IPS DF 19.7 (cell line): ENCODE measurements around the gene CDC6.

Experiments used
- DNase-seq: peaks from one replicate; pipeline ENCODE4 v3.0.0-alpha.2; 2013; ENCODE audit warnings: low read depth, low spot score

The CDC6 gene, protein sequence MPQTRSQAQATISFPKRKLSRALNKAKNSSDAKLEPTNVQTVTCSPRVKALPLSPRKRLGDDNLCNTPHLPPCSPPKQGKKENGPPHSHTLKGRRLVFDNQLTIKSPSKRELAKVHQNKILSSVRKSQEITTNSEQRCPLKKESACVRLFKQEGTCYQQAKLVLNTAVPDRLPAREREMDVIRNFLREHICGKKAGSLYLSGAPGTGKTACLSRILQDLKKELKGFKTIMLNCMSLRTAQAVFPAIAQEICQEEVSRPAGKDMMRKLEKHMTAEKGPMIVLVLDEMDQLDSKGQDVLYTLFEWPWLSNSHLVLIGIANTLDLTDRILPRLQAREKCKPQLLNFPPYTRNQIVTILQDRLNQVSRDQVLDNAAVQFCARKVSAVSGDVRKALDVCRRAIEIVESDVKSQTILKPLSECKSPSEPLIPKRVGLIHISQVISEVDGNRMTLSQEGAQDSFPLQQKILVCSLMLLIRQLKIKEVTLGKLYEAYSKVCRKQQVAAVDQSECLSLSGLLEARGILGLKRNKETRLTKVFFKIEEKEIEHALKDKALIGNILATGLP

DNA sequence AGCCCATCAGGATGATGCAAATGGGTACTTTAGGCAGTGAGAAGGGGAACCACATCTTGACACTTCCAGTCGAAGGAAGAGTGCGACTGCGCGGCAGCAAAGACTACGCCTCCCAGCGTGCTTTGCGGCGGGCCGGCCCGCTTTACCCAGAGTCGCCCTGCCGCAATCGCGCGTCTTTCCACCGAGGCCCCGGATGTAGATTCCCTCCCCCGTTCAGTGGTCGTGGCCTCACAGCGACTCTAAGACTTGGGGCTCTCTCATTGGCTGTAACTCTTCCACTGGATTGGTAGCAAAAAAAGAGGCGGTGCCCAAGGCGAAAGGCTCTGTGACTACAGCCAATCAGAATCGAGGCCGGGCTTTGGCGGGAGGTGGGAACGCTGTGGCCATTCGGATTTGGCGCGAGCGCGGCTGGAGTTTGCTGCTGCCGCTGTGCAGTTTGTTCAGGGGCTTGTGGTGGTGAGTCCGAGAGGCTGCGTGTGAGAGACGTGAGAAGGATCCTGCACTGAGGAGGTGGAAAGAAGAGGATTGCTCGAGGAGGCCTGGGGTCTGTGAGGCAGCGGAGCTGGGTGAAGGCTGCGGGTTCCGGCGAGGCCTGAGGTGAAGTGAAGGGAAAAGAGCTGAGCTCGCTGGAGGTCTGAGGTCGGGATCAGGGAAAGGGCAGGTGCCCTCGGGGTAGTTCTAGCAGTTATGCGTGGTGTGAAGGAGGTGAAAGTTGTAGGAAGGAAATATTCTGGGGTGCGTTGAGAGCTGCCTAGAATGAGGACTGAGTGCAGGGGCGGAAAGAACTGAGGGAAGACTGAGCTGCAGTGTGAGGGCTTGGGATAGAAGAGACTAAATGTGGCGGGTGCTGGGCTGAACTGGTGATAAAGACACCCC is at the start of gene CDC6:
Gene CDC6 (plus strand): TSS at position 386 of the 876 bp plus-strand sequence. CDS start 1,542 bp downstream, outside the sequence.
- DNase-seq: peak; percentile 97

DNA sequence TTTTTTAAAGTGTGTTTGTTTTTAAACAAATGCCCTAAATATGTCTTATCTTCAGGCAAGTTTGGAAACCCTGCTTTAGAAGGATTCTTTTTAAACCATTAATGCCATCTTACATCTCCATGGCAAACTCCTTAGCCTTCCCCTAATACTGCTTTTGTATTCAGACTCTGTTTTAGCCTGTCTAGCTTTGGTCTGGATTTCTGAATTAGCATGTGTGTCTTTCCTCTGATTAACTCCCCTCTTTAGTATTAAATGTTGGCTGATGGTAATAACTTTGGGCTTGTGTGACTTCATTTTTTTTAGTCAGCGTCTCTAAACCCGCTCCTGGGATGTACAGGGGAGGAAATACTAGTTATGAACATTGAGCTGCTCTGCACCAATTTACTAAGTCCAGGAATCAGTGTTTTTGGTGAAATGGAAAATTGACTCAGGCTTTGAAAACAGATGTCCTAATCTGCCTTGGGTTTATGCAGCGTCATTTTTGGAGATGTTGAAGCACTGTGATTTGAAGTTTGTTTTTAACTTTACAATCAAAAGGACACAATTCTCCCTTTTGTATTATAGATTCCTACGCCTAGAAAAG is 46.3 kb upstream of the CDC6 start:
- no peak for DNase-seq

DNA sequence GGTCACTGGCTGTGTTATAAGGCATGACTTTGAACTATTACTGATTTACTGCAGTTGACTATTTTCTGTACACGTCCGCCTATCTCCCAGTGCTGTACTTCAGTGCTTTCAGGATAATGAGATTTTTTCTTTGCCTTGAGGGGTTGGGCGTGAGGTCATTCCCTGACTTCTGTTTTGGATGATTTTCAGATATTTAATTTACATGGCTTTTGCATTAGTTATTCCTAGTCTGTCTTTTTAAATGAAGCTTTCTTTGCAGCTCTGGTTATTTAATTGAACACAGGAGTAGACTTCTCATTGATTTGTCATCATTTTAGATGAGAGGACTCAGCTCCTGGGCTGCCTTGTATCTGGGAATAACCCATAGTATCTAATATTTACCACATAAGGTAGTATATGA is 44.9 kb upstream of the CDC6 start:
- no peak for DNase-seq

DNA sequence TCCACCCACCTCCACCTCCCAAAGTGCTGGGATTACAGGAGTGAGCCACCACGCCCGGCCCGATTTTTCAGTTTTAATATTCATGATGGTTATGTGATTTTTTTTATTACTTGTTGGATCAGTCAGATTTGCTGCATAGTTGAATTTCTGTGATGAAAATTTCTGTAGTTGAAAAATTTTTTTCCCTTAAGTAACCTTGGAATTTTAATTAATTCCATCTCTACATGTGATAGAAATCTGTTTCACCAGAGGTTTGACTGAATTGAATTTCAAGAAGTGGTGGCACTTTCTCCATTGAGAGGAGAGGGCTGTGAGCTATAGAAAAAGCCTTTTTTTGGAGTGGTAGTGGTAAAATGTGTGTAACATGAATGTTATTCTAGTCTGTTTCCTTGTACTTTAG is 43.9 kb upstream of the CDC6 start:
- no peak for DNase-seq

DNA sequence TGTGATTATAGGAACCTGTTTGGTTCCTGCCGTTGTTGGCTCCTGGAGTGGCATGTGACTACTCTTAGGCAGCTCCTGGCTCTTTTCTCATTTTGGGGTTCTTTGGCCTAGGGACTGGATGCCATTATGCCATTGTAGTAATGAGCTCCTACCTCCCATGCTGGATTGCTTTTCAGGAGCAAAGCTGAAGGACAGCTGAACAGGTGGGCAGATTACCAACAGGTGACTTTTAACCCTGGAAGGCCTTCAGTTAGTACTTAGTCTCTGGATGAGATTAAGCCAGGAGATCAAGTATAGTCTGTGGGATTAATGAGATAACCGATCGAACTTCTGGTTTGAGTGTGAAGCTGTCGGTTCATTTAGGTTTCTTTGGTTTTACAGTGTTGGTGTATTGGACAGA is 43.4 kb upstream of the CDC6 start:
- no peak for DNase-seq

DNA sequence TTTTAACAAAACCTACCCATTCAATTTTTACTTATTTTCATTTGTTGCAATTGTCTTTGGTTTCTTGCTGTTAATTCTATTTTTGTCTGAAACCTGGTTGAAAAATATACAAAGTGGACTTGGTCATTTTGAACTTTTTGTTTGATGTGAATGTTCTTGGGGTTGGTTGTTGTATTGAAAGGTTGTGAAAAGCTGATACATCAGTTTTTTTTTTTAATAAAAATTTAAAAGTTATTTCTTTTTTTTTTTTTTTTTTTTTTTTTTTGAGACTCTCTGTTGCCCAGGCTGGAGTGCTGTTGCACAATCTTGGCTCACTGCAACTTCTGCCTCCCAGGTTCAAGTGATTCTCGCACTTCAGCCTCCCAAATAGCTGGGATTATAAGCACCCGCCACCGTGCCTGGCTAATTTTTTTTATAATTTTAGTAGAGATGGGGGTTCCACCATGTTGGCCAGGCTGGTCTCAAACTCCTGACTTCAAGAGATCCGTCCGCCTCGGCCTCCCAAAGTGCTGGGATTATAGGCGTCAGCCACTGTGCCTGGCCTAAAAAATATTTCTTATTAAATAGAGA is 39.7 kb upstream of the CDC6 start:
- no peak for DNase-seq

DNA sequence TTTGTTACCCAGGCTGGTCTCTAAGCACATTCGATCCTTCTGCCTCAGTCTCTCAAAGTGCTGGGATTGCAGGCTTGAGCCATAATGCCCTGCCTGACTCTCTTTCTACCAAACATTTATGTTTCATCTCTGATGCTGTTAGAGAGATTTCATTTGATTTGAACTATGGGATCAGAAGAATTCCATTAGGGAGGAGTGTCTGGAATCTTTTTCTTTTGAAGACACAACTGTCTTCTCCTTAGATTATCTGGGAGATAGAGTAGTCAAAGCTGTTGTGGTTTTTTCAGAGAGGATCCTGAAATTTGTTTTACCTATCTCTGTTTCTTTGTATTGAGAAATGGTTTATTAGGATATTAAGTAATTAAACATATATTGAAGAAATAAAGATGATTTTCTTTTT is 39.2 kb upstream of the CDC6 start:
- DNase-seq: no peak

DNA sequence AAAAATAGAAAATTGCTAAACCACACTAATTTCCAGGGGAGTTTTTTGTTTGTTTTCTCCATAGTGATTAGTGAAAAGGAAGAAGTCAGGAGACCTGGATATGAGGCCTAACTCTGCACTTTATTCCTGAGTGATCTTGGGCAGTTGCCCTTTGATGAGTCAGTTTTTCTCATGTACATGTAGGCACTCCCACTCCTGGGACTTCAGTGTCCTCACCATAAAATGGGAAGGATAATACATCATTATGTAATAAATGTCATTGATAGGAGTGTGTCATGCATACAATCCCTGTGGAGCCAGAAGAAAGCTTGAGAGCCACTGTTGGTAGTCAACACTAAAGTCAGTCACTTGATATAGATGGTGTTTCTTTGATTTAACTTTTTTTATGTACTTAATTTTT is 36.1 kb upstream of the CDC6 start:
- DNase-seq: no peak

DNA sequence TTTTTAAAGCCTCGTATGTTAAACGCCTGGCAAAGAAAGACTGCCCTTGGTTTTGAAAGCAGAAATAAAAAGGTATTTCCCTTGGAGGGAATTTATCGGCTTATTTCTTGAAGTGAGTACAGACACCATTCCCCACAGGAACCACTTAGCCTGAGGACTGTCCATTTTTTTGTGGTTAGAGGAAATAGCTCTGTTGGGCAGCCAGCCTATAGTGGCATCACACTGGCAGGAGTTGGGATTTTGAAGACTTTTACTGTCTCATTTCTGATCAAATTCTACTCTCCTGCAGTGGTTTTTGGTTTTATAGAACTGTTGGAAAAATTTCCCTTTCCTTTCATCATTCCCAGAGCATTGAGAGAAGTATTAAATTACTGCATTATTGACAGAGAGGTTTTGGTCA is 34.1 kb upstream of the CDC6 start:
- DNase-seq: no peak

DNA sequence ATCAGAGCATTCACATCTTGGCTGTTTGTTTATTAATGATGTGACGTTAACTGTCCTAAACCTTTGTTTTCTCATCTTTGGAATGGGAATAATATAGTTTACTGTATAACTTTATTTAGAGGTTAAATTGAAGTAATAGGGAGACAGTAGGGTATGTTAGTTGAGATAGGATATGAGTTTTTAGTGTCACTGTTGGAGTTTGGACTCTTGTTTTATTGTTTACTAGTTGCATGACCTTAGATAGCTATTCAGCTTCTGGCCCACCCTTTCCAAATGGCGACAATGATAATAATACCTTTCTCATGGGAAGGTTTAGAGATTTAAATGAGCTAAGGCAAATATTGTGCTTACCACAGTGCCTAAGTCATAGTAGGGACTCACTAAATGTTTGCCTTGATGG is 28.2 kb upstream of the CDC6 start:
- no peak for DNase-seq

DNA sequence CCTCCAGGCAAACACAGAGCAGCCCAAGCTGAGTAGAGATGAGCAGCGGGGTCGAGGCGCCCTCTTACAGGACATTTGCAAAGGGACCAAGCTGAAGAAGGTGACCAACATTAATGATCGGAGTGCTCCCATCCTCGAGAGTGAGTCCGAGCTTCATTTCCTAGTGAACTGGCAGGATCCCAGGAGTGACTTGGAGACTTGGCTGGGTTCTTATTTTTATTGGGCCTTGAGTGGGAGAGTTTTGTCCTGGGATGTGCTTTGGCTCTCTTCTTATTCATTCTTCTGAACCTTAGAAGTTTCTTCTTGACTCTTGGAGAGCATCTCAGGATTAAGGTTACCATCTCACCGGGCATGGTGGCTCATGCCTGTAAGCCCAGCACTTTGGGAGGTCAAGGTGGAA is 27.2 kb upstream of the CDC6 start:
- DNase-seq: no peak

DNA sequence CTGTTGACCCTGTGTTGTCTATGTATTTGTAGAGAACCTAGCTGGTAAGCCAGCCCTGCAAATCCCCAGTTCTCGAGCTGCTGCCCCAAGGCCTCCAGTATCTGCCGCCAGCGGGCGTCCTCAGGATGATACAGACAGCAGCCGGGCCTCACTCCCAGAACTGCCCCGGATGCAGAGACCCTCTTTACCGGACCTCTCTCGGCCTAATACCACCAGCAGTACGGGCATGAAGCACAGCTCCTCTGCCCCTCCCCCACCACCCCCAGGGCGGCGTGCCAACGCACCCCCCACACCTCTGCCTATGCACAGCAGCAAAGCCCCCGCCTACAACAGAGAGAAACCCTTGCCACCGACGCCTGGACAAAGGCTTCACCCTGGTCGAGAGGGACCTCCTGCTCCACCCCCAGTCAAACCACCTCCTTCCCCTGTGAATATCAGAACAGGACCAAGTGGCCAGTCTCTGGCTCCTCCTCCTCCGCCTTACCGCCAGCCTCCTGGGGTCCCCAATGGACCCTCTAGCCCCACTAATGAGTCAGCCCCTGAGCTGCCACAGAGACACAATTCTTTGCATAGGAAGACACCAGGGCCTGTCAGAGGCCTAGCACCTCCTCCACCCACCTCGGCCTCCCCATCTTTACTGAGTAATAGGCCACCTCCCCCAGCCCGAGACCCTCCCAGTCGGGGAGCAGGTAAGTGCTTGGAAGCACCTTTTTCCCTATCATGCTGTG is 23.1 kb upstream of the CDC6 start:
- no peak for DNase-seq

DNA sequence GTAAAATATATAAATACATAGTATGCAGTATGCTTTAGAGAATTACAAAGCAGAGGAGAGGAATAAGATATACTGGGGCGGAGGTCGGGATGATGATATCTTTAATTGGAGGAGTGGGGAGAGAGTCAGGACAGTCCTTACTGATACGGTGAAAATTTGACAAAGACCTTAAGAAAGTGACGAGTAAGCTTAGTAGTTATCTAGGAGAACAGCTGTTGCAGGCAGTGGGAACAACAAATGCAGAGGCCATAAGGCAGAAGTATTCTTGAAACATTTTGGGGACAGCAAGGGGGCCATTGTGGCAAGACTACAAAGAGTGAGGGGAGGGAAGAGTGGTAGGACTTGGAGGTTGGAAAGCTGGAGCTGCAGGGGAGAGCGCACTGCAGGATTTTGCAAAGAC is 22.3 kb upstream of the CDC6 start:
- no peak for DNase-seq

DNA sequence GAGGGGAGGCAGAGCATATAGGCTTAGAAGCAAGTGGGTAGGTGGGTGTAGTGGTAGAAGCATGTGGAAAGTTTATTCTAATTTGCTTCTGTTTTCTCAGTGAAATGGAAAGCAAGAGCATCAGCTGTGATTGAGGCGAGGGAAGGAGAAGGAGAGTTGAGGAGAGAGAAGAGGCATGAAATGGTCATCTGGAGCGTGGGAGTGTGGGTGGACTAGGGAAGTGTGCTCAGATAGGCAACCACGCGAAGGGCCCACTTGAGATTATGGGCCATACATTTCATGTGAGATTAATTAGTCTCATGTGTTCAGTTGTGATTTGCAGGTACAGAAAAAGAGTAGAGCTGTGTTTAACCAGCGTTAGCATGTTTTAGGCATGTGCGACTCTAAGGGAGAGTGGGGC is 20.8 kb upstream of the CDC6 start:
- DNase-seq: no peak

DNA sequence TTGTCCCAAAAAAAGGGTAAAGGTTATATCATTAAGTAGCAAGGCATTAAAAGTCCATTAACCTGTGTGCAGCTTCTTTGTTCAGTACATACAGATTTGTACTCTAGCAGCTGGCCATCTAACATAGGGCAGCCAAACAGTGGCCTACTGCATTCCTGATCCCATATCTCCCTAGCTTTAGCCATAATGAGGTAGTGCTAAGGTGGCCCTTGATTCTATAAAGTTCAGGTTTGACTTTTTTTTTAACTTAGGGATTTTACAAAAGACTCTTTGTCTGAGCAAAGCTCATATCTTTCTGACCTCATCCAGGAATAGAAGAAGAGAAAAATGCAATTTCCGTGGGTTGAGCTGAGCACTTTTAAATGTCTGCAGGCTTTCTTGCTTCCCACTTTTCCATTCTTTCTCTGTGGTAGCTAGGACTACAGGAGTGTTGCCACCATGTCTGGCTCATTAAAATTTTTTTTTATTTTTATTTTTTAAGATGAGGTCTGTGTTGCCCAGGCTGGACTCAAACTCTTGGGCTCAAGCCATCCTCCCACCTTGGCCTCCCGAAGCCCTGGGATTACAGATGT is 19.5 kb upstream of the CDC6 start:
- no peak for DNase-seq

DNA sequence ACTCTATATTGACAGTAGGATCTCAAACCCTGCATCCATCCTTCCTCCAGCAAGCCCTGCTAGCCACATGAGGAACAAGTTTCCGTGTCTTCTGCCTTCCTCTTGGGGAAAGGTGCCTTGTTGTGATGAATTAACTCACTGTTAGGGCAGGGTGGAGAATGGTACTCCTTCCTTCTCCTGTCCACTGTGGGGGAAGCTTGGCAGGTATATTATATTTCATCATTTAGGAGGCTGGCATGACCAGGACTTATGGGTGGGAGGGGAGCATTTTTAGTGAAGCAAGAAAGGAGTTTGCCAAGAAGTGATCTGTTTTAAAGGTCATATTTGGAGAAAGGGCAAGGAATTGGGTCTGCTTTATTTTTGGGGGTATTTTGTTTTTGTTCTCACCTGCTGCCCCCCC is 9.3 kb upstream of the CDC6 start:
- DNase-seq: no peak

DNA sequence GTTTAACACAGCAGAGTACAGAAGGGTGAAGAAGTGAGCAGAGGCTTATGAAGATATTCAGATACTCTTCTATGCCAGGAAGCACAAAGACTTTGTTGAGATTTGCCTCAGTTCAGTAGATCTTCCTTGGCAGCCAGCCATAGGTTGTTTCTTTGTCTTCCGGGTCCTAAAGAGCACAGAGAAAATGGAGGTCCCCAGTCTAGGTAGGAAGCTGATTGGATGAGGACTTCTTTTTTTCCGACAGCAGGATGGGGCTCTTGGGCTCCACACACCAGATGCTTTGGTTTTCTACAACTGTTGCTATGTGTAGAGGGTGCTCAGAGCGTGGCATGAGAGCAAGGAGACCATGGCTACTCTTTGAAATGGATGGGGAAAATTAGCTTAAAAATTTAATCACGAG is 8.3 kb upstream of the CDC6 start:
- DNase-seq: no peak

DNA sequence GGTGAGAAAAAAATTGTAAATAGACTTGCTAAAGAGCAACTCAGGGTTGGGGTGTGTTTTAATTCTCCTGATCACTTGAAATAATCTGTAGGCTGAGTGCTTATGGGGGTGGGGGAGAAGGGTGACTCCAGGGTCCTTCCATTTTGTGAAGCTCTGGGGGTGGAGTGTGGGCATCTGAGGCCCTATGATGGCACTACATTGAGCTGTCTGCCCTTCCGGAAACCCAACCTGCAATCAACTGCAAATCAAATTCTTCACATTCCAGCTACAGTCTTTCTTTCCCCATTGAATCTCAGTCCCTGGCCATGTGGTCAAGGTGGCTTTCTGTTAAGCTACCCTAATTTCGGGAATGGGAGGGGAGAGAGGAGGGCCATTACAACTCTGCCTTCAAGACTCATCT is 6.0 kb upstream of the CDC6 start:
- peak; percentile 77 for DNase-seq

DNA sequence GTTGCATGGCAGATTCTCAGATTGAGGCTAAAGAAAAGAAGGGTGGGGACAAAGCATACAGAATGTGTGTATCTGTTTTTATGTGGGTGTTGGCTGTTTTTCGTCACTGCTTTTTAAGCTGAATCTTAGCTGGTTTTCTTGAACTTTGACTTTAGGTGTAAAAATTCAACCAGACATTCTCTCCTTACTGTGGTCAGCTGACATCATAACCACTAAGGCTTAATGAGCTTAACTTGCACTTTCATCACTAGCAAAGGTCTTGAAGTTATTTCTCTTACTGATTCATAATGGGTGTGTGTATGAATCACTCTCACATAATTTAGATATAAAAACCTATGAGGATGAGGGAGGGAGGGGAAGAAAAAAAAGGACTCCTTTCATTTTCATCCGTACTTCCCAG is 4.0 kb upstream of the CDC6 start:
- DNase-seq: no peak

DNA sequence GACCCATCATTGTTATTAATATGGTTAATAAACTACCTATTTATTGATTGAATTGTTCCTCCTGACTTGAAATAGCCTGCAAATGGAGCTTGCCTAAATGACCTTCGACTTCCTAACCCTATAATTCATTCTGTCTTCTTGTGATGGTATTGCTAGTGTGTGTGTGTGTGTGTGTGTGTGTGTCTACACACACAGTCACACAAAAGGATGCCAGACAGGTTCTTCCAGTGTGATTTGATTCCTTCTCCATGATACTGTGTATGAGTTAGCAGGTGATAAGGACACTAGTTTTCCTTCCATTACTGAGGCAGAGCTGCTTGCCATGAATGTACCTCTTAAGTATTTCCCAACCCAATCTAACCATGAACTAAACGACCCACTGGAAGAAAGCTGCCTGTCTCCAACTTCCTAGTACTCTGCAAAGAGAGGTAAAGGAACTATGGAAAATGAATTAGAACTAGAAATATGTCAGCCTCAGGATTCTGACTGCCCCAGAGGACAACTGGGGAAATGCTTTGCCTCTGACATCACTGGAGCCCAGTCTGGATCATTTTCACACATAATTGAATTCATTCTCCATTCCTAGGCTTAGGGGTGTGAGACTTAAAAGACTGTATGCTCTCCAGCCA is 3.5 kb upstream of the CDC6 start:
- DNase-seq: no peak
